Colonic mucosa (tissue), 4 donors: Measurements from ENCODE around the gene TLE4. TPM values are rescaled to one million over a fixed set of nuclear protein-coding genes. Genes with fewer than 3 reads are reported as not detected.

ENCODE experiments used
- DNase-seq: peaks from one replicate; pipeline ENCODE4 v3.0.0-alpha.2; 2020
- H3K27ac ChIP-seq: fragments of 200-600 bp; one replicate; pipeline ENCODE4 v1.8.0; 2021
- H3K27me3 ChIP-seq: fragments of 200-600 bp; one replicate; pipeline ENCODE4 v1.8.0; 2021
- H3K36me3 ChIP-seq: fragments of 200-600 bp; one replicate; pipeline ENCODE4 v1.8.0; 2021
- H3K4me1 ChIP-seq: fragments of 200-600 bp; one replicate; pipeline ENCODE4 v1.8.0; 2021; ENCODE audit warnings: mild to moderate bottlenecking
- H3K4me3 ChIP-seq: fragments of 200-600 bp; one replicate; pipeline ENCODE4 v1.8.0; 2021
- H3K9ac ChIP-seq, 2 donors: one replicate each; pipeline ENCODE4 v1.7.0; 2013; ENCODE audit warnings: control low read depth in 2 of 2, low read depth in 2 of 2, low read length in 2 of 2
- H3K9me3 ChIP-seq: fragments of 200-600 bp; one replicate; pipeline ENCODE4 v1.8.0; 2021
- intact Hi-C: fragments of 100-400 bp; cut with DNase I; formaldehyde crosslinking; loops from one replicate; pipeline ENCODE4 v1.14.1; 2022
- total RNA-seq, 2 donors: library from RNA; stranded (reverse); fragmentation: NEBNext Ultra II Directional in 1 of 2; extraction: Animal tissue kit (Norgen Biotek cat#: 25700) in 1 of 2; gene quantifications; one replicate each; pipeline ENCODE4 v1.2.1, GENCODE V29; 2021
- TF ChIP-seq, protein P1 (sequence below): fragments of 200-600 bp; IDR thresholded peaks from one replicate; pipeline ENCODE4 v1.8.0; 2022; ENCODE audit warnings: antibody characterized with exemption, mild to moderate bottlenecking
- donor health status: healthy.
- donor health status: DM: no; HTN: no; CAD: no.
- donor health status: DM: no; HTN: no; CAD: no.

The TLE4 gene
- total RNA-seq, 2 donors from 2014 or later = 8.0 to 17.6 TPM

DNA sequence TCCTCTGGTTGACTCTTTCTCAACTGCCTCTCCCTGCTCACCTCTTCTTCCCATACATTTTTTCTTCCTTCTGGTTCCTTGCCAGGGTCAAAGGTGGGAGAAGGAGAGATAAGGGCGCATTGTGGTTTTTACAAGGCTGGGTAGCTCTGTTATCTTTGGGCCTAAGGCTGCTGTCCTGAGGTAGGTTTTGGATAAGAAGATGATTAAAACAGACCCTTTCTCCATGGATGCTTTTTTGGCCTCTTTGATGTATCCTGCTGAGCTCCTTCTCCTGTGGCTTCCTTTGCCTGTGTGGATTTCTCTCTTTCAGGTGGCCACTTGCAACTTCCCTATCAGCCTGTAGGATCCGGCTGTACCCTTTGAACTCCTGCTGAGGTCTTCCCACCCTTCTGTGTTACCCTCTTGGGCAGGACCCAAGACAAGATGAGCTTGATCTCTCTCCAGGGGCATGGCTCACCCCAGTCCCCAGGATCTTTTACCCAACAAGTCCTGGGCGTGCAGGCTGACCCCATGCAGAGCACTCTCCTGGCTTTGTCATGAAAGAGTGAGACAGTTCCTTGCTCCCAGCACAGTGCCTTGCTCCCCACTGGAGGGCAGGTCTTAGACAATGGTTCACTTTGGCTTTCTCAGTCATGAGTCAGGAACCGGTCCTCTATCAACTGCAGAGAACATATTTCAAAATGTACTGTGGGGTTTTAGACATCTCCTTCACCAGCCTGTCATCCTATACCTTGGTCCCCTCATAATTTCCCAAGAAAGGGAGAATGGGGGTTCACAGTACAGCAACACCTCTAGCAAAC, 197.9 kb downstream of the TLE4 start:
- TF ChIP-seq, protein P1, sequence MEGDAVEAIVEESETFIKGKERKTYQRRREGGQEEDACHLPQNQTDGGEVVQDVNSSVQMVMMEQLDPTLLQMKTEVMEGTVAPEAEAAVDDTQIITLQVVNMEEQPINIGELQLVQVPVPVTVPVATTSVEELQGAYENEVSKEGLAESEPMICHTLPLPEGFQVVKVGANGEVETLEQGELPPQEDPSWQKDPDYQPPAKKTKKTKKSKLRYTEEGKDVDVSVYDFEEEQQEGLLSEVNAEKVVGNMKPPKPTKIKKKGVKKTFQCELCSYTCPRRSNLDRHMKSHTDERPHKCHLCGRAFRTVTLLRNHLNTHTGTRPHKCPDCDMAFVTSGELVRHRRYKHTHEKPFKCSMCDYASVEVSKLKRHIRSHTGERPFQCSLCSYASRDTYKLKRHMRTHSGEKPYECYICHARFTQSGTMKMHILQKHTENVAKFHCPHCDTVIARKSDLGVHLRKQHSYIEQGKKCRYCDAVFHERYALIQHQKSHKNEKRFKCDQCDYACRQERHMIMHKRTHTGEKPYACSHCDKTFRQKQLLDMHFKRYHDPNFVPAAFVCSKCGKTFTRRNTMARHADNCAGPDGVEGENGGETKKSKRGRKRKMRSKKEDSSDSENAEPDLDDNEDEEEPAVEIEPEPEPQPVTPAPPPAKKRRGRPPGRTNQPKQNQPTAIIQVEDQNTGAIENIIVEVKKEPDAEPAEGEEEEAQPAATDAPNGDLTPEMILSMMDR = no peak
- Histone ChIP-seq H3K27ac (no peak overlapping the region), H3K4me1 (no peaks in the 10 kb centered on the region), H3K4me3 (no peak overlapping the region), H3K9ac (no peak overlapping the region), H3K9me3 (no peaks in the 10 kb centered on the region), H3K36me3 (no peaks in the 10 kb centered on the region), H3K27me3 (no peaks in the 10 kb centered on the region)
- intact Hi-C loops = no loop called here
- DNase-seq = no peak

DNA sequence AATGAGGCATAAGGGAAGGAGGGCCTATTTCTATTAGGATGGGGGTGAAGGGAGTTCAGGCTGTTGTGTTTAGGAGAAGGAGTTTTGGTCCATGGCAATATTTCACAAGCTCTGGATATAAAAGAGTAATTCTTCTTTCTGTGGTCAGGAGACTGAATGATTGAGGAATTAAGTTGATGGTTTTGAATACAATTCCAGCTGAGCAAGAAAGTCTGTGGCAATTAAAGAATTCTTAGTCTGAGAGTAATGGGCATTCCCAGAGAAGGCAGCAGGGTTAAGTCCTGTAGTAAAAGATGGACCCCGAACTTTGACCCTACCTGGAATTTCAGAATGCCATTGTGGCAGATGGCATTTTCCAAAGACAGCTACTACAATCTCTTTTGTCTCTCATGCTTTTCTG, 202.6 kb downstream of the TLE4 start:
- Histone ChIP-seq H3K27me3 (no peaks in the 10 kb centered on the region), H3K36me3 (no peaks in the 10 kb centered on the region), H3K9ac (no peak overlapping the region), H3K4me1 (no peaks in the 10 kb centered on the region), H3K4me3 (no peak overlapping the region), H3K27ac (no peak overlapping the region), H3K9me3 (no peaks in the 10 kb centered on the region)
- intact Hi-C loops = no loop called here
- TF ChIP-seq, protein P1 = no peak
- no peak for DNase-seq
